Ovary (tissue), 3 donors: Measurements from ENCODE around the gene ZMYND8.

Source experiments
- CTCF ChIP-seq, 3 donors: fragments of 450-650 bp in 2 of 3; fragments of 200-600 bp in 1 of 3; IDR thresholded peaks; one replicate each; pipeline versions ENCODE4 v1.5.1 to v1.8.0; 2016 to 2022; ENCODE audit warnings: antibody characterized with exemption in 3 of 3, mild to moderate bottlenecking in 1 of 3
- EP300 ChIP-seq: sonication (generic); formaldehyde crosslinking; IDR thresholded peaks from one replicate; pipeline ENCODE4 v1.6.1; 2017; ENCODE audit warnings: antibody characterized with exemption
- POLR2A ChIP-seq: fragments of 450-650 bp; IDR thresholded peaks from one replicate; pipeline ENCODE4 v1.6.1; 2017; ENCODE audit warnings: antibody characterized with exemption, mild to moderate bottlenecking, moderate library complexity
- donor health status: DM: no; HTN: no; CAD: no.

- TF ChIP-seq POLR2A = no peak
- TF ChIP-seq CTCF (IDR thresholded peaks at IDR 0.05) = no peak
- no peak for TF ChIP-seq EP300
Measured at GRCh38 chr20:47368301-47368700, 11.8 kb upstream of the ZMYND8 start.
